Measurements from ENCODE around the gene GABBR2. TPM values are rescaled to one million over a fixed set of nuclear protein-coding genes. Genes with fewer than 3 reads are reported as not detected.

GABBR2 gene
- polyA plus RNA-seq, 1 of the 3 experiments (the other 2 are of a cell fraction), result not detected

DNA sequence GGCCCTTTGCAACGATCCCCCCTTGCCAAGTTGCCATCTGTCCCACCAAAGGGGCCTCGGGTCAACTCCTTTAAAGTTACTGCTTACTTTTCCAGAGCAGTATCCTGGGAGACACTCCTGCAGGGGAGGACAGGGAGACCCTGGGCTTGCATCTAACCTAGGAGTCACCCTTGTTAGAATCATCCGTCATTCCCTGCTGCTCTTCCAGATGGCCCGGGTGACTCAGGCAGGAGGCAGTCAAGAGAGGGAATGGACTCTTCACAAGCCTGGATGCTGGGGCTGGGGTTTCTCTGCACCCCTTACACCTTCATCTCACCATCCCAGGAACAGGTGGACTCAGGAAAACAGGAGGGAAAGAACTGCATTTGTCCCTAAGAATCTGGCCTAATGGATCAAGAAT lies 175.6 kb downstream of the GABBR2 start:
- no peaks in the 10 kb centered on the region; a peak in 1 of 4 replicates for H3K4me1 ChIP-seq (ENCODE audit: control insufficient read depth in 1 of 2, insufficient read depth in 2 of 2, low read depth in 1 of 2, low read length in 1 of 2)
- DNase-seq, result no peak
- H3K79me2 ChIP-seq (ENCODE audit: insufficient read depth), result no peaks in the 10 kb centered on the region
- no peaks in the 10 kb centered on the region for H3K9me3 ChIP-seq
- H2AFZ ChIP-seq (ENCODE audit: low read depth), result no peak overlapping the region
- H4K20me1 ChIP-seq (ENCODE audit: insufficient read depth), result no peaks in the 10 kb centered on the region
- POLR2A ChIA-PET, result no interaction called here
- H3K4me2 ChIP-seq, result no peak overlapping the region
- no peaks in the 10 kb centered on the region for H3K27me3 ChIP-seq (ENCODE audit: insufficient read depth)
- no peaks in the 10 kb centered on the region for H3F3A ChIP-seq (replicated peaks; ENCODE audit: insufficient read depth)
- H3K36me3 ChIP-seq (replicated peaks in 1 of 2; ENCODE audit: control insufficient read depth in 1 of 2, insufficient read depth in 2 of 2, low read length in 1 of 2), result no peaks in the 10 kb centered on the region
- no peak overlapping the region for H3K9ac ChIP-seq
- no peaks in the 10 kb centered on the region for H3K9me2 ChIP-seq
- CTCF ChIA-PET, result interaction anchor here (2.0 kb wide), 1 partner anchor 10 kb away, joined by 5 read pairs; no protein-coding TSS in a partner anchor
- H3K4me3 ChIP-seq (ENCODE audit: low read depth in 2 of 2, low read length in 1 of 2), result no peak overlapping the region
- 17% methylated on average over 4 of the region's 4 CpGs for WGBS (ENCODE audit: low lambda C conversion rate)
- no peak overlapping the region for H3K27ac ChIP-seq (ENCODE audit: low read depth in 2 of 2, low read length in 1 of 2)
- TF ChIP-seq EZH2phosphoT487 (IDR thresholded peaks at IDR 0.05; ENCODE audit: borderline replicate concordance, low read depth), result no peak
- TF ChIP-seq, protein P1, sequence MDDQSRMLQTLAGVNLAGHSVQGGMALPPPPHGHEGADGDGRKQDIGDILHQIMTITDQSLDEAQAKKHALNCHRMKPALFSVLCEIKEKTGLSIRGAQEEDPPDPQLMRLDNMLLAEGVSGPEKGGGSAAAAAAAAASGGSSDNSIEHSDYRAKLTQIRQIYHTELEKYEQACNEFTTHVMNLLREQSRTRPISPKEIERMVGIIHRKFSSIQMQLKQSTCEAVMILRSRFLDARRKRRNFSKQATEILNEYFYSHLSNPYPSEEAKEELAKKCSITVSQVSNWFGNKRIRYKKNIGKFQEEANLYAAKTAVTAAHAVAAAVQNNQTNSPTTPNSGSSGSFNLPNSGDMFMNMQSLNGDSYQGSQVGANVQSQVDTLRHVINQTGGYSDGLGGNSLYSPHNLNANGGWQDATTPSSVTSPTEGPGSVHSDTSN (IDR thresholded peaks at IDR 0.05), result 0 out of 2 replicates have a peak, but pooled peaks have one; percentile 8
- peak; percentile 32; the same call in 1 of the 2 replicates for TF ChIP-seq TCF12 (IDR thresholded peaks at IDR 0.05)

DNA sequence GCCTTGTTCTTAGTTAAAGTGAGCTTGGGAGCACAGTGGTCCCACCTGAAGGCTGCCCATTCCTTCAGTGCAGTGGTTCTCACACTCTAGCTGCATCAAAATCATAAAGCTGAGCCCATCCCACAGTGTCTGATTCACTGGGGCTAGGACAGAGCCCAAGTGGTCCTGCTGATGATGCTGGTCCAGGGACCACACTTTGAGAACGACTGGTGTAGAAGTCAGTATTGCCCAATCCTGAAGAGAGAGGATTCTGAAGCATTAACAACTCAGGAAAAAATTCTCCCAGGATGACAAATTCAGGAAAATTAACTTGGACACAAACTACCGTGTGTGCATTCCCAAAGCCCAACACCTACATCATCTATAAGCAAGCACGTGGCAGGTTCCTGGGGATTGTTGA lies 176.2 kb downstream of the GABBR2 start:
- 31% methylated on average over 3 of the region's 3 CpGs for WGBS (ENCODE audit: low lambda C conversion rate)
- POLR2A ChIA-PET, result no interaction called here
- Histone ChIP-seq H3K4me3 (ENCODE audit: low read depth in 2 of 2, low read length in 1 of 2) (no peak overlapping the region), H3F3A (replicated peaks; ENCODE audit: insufficient read depth) (no peaks in the 10 kb centered on the region), H4K20me1 (ENCODE audit: insufficient read depth) (no peaks in the 10 kb centered on the region), H3K27me3 (ENCODE audit: insufficient read depth) (no peaks in the 10 kb centered on the region), H3K79me2 (ENCODE audit: insufficient read depth) (no peaks in the 10 kb centered on the region), H3K36me3 (replicated peaks in 1 of 2; ENCODE audit: control insufficient read depth in 1 of 2, insufficient read depth in 2 of 2, low read length in 1 of 2) (no peaks in the 10 kb centered on the region), H2AFZ (ENCODE audit: low read depth) (no peak overlapping the region), H3K4me1 (ENCODE audit: control insufficient read depth in 1 of 2, insufficient read depth in 2 of 2, low read depth in 1 of 2, low read length in 1 of 2) (no peaks in the 10 kb centered on the region; a peak in 1 of 4 replicates), H3K27ac (ENCODE audit: low read depth in 2 of 2, low read length in 1 of 2) (no peak overlapping the region), H3K4me2 (no peak overlapping the region), H3K9me3 (no peaks in the 10 kb centered on the region), H3K9ac (no peak overlapping the region), H3K9me2 (no peaks in the 10 kb centered on the region)
- TF ChIP-seq SMC3 (IDR thresholded peaks at IDR 0.05; ENCODE audit: low read depth, low read length) (no peak), TAF1 (IDR thresholded peaks at IDR 0.05; ENCODE audit: borderline replicate concordance, low read depth, low read length) (no peak), CHD2 (IDR thresholded peaks at IDR 0.05; ENCODE audit: low read length, partially characterized antibody) (no peak), NRF1 (IDR thresholded peaks at IDR 0.05; ENCODE audit: low read depth, low read length) (no peak), MXI1 (IDR thresholded peaks at IDR 0.05; ENCODE audit: low read depth, low read length) (no peak), POLR2AphosphoS5 (IDR thresholded peaks at IDR 0.05; ENCODE audit: low read depth, low read length) (no peak), YY1 (IDR thresholded peaks at IDR 0.05; ENCODE audit: low read depth) (no peak), JUND (IDR thresholded peaks at IDR 0.05) (no peak), FOXJ3 (CRISPR knock-in tag; IDR thresholded peaks at IDR 0.05) (no peak)
- TF ChIP-seq, protein P2, sequence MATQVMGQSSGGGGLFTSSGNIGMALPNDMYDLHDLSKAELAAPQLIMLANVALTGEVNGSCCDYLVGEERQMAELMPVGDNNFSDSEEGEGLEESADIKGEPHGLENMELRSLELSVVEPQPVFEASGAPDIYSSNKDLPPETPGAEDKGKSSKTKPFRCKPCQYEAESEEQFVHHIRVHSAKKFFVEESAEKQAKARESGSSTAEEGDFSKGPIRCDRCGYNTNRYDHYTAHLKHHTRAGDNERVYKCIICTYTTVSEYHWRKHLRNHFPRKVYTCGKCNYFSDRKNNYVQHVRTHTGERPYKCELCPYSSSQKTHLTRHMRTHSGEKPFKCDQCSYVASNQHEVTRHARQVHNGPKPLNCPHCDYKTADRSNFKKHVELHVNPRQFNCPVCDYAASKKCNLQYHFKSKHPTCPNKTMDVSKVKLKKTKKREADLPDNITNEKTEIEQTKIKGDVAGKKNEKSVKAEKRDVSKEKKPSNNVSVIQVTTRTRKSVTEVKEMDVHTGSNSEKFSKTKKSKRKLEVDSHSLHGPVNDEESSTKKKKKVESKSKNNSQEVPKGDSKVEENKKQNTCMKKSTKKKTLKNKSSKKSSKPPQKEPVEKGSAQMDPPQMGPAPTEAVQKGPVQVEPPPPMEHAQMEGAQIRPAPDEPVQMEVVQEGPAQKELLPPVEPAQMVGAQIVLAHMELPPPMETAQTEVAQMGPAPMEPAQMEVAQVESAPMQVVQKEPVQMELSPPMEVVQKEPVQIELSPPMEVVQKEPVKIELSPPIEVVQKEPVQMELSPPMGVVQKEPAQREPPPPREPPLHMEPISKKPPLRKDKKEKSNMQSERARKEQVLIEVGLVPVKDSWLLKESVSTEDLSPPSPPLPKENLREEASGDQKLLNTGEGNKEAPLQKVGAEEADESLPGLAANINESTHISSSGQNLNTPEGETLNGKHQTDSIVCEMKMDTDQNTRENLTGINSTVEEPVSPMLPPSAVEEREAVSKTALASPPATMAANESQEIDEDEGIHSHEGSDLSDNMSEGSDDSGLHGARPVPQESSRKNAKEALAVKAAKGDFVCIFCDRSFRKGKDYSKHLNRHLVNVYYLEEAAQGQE (IDR thresholded peaks at IDR 0.05; ENCODE audit: low read depth, low read length), result no peak
- TF ChIP-seq, protein P3, sequence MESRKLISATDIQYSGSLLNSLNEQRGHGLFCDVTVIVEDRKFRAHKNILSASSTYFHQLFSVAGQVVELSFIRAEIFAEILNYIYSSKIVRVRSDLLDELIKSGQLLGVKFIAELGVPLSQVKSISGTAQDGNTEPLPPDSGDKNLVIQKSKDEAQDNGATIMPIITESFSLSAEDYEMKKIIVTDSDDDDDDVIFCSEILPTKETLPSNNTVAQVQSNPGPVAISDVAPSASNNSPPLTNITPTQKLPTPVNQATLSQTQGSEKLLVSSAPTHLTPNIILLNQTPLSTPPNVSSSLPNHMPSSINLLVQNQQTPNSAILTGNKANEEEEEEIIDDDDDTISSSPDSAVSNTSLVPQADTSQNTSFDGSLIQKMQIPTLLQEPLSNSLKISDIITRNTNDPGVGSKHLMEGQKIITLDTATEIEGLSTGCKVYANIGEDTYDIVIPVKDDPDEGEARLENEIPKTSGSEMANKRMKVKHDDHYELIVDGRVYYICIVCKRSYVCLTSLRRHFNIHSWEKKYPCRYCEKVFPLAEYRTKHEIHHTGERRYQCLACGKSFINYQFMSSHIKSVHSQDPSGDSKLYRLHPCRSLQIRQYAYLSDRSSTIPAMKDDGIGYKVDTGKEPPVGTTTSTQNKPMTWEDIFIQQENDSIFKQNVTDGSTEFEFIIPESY (IDR thresholded peaks at IDR 0.05; ENCODE audit: borderline replicate concordance, low read depth), result no peak
- TF ChIP-seq, protein P4, sequence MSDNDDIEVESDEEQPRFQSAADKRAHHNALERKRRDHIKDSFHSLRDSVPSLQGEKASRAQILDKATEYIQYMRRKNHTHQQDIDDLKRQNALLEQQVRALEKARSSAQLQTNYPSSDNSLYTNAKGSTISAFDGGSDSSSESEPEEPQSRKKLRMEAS (IDR thresholded peaks at IDR 0.05; ENCODE audit: low read depth), result no peak
- TF ChIP-seq, protein P5, sequence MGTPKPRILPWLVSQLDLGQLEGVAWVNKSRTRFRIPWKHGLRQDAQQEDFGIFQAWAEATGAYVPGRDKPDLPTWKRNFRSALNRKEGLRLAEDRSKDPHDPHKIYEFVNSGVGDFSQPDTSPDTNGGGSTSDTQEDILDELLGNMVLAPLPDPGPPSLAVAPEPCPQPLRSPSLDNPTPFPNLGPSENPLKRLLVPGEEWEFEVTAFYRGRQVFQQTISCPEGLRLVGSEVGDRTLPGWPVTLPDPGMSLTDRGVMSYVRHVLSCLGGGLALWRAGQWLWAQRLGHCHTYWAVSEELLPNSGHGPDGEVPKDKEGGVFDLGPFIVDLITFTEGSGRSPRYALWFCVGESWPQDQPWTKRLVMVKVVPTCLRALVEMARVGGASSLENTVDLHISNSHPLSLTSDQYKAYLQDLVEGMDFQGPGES (IDR thresholded peaks at IDR 0.05; ENCODE audit: low read depth, low read length), result no peak
- no peak for DNase-seq
- CTCF ChIA-PET, result interaction anchor here (0.8 kb wide), 1 partner anchor 242 kb away, joined by 3 read pairs; no protein-coding TSS in a partner anchor
